ENCODE measurements around the gene CFB. TPM values are rescaled to one million over a fixed set of nuclear protein-coding genes. Genes with fewer than 3 reads are reported as not detected.
A peak's percentile ranks its signal among the peaks of the same experiment; 100 is the strongest.

CFB gene
- total and polyA plus RNA-seq, 9 of the 15 experiments (the other 6 are each of a cell fraction or from before 2014, with no cell fraction given): 0.08 to 0.91 (median 0.22) TPM; not detected in 4

GRCh38 chr6:31897612-31898382 is 48.1 kb upstream of the CFB start, which contains the start of gene EHMT2 (continued):
- TF ChIP-seq CUX1 (CRISPR knock-in tag; IDR thresholded peaks at IDR 0.05) (no peak), CEBPZ (IDR thresholded peaks at IDR 0.05; ENCODE audit: borderline replicate concordance, low read depth, low read length) (no peak), SP1 (CRISPR knock-in tag; IDR thresholded peaks at IDR 0.05) (no peak), CBX5 (IDR thresholded peaks at IDR 0.05; ENCODE audit: borderline replicate concordance, low read depth) (no peak), FUS (optimal IDR thresholded peaks at IDR 0.05; ENCODE audit: low read depth, low read length) (no peak), MAFF (IDR thresholded peaks at IDR 0.05; ENCODE audit: low read length) (no peak), ZKSCAN3 (CRISPR knock-in tag; IDR thresholded peaks at IDR 0.05) (no peak), ZNF134 (CRISPR knock-in tag; conservative IDR thresholded peaks at IDR 0.05) (no peak), CXXC5 (CRISPR knock-in tag; IDR thresholded peaks at IDR 0.05) (peak; percentile 94), ZNF280B (CRISPR knock-in tag; IDR thresholded peaks at IDR 0.05) (no peak), HNRNPLL (IDR thresholded peaks at IDR 0.05; ENCODE audit: low read depth, low read length, poor library complexity, severe bottlenecking) (peak; percentile 36), HDAC8 (tag; IDR thresholded peaks at IDR 0.05) (no peak), NCOA2 (IDR thresholded peaks at IDR 0.05; ENCODE audit: partially characterized antibody in 2 of 2) (no peak), ID3 (CRISPR knock-in tag; IDR thresholded peaks at IDR 0.05) (no peak), ID3 (tag; IDR thresholded peaks at IDR 0.05) (no peak), RCOR1 (IDR thresholded peaks at IDR 0.05; ENCODE audit: borderline replicate concordance in 1 of 2, low read depth in 2 of 2, low read length in 2 of 2) (no peak), ZSCAN32 (CRISPR knock-in tag; IDR thresholded peaks at IDR 0.05) (no peak)
